NOMO-1 treated with DMSO at 0.1 percent for 48 hours (cell line): ENCODE data around the gene ZBTB4.

Experiments used
- DNase-seq: peaks from one replicate; lab custom pipeline; 2025; ENCODE audit not compliant: unreplicated experiment; lab: John Stamatoyannopoulos, UW

Gene ZBTB4

DNA sequence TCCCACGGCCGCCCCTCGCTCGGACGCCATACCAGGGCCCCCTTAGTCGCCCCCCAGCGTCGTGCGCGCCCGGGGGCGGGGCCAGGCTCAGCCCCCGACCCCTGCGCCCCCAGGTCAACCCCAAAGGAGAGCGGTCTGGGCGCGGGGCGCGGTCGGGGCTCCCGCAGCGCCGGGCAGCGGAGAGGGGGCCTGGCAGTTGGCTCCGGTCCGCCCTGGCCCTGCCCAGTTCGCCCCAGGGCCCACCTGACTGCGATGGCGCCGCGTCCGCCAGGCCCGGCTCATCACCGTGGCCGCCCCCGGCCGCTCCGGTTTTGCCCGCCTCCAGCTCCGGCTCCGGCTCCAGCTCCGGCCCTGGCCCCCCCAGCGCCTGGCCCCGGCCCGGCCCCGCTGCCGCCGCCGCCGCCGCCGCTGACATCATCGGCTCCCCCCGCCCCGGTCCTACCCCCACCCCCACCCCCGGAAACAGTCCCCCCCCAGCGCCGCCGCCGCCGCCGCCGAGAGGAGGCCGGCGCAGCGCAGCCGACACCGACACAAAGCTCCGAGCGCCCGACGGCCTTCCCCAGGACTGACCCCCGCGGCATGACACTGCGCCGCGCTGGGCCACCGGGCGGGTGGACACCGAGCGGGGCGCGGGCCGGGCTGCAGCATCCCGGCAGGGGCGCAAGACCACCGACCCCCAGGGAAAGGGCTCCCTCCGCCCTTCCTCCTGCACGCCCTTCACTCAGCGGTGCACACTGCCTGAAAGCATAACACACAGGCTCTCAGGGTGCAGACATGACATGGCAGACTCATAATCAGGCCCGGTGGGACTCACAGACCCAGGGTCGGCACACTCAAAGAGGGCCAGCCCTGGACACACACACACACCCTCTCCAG is at the start of gene ZBTB4:
Gene ZBTB4 (minus strand): TSS at position 419 of the 876 bp plus-strand sequence. CDS start 12,830 bp downstream, outside the sequence.
- no peak for DNase-seq

DNA sequence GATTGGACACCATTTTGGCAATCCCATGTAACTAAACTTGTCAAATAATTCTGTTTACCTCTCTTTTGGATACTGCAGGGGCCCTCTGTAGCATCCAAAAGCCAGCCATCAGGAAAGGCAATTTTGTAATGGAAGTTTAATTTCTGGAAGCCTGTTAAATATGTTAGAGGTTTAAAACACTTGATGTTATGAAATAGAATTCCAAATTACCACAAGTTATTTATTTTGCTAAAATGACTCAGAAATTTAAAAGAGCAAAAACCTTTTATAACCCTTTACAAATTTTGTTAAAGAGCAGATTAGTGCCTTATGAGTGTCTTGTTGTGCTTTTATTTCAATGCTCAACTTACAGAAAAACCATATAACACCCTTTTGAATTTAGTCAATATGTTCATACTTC is 49.4 kb upstream of the ZBTB4 start:
- no peak for DNase-seq

DNA sequence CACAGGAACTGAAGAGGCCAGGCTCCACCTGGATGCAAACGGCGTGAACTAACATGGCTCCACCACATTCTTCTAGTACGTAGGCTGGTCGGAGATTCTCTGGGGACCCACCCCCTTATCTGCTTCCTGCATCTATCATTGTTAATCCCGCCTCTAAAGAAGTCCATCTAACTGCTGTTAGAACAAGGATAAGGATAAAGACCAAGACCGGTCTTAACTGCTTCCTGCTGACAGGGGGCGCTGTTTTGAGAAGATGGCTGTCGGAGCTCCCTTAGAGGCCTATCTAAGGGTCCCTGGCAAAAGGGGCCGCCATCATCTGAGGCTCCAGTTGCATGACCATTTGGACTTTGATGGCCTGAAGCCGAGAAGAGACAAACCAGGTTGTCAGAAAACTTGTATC is 43.6 kb upstream of the ZBTB4 start:
- peak; percentile 40 for DNase-seq

GRCh38 chr17:7515911-7516610 is 36.6 kb upstream of the ZBTB4 start:
- no peak for DNase-seq

DNA sequence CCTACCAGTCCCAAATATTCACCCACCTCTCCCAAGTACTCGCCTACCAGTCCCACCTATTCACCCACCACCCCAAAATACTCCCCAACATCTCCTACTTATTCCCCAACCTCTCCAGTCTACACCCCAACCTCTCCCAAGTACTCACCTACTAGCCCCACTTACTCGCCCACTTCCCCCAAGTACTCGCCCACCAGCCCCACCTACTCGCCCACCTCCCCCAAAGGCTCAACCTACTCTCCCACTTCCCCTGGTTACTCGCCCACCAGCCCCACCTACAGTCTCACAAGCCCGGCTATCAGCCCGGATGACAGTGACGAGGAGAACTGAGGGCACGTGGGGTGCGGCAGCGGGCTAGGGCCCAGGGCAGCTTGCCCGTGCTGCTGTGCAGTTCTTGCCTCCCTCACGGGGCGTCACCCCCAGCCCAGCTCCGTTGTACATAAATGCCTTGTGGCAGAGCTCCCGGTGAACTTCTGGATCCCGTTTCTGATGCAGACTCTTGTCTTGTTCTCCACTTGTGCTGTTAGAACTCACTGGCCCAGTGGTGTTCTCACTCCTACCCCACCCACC is 34.5 kb upstream of the ZBTB4 start:
- DNase-seq, result no peak

- no peak for DNase-seq
Observed at GRCh38 chr17:7512824-7513540, 33.6 kb upstream of the ZBTB4 start.

DNA sequence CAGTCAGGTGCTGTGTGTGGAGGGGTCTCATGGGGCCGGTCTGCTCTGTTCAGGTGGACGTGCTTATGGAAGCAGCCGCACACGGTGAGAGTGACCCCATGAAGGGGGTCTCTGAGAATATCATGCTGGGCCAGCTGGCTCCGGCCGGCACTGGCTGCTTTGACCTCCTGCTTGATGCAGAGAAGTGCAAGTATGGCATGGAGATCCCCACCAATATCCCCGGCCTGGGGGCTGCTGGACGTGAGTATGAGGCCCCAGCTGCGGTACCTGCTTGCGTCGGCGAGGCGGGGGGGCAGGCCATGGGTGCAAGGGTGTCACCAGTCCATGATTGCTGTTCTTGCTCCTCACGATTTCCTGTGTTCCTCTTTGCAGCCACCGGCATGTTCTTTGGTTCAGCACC is 32.7 kb upstream of the ZBTB4 start:
- no peak for DNase-seq

GRCh38 chr17:7511108-7511507 is 31.7 kb upstream of the ZBTB4 start:
- no peak for DNase-seq

DNA sequence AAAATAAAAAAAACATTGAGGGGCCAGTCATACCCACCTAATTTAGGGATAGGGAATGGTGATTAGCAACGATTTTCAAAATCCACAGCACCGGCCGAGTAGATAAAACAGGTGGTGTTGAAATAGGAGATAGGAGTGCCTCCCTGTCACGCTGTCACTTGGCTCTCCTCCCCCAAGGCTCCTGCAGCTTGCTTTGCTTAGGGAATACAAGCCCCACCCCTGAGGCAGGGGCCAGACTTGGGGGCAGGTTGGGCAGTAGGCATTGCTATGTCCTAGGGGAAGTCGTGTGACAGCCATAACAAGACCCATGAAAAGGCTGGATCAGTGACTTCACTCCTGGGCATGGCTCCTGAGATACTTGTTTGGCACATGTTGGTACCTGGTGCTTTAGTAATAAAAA is 30.5 kb upstream of the ZBTB4 start:
- no peak for DNase-seq

DNA sequence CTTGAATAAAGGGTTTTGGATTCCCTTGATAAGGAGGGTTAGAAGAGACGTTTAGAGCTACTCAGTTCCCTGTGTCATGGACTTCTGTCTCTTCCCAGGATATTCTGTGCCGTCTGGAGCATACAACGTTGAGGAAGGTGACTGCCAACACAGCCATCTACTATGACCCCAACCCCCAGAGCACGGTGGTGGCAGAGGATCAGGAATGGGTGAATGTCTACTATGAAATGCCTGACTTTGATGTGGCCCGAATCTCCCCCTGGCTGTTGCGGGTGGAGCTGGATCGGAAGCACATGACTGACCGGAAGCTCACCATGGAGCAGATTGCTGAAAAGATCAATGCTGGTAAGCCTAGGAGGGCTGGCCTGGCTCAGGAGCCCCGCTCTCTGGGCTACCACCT is 29.4 kb upstream of the ZBTB4 start:
- DNase-seq, result no peak

GRCh38 chr17:7508145-7508544 is 28.7 kb upstream of the ZBTB4 start:
- DNase-seq, result no peak

DNA sequence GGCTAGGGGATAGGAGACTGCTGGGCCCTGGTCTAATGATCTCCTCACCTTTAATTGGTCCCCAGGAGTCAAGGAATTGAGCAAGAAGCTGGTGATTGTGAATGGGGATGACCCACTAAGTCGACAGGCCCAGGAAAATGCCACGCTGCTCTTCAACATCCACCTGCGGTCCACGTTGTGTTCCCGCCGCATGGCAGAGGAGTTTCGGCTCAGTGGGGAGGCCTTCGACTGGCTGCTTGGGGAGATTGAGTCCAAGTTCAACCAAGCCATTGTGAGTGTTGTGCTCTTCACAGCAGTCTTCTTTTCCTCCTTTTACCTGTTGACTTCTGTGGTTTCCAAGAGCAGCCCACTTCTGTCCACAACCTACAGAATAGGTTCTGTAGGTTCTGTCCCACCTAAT is 24.1 kb upstream of the ZBTB4 start:
- no peak for DNase-seq

- no peak for DNase-seq
Observed at GRCh38 chr17:7502987-7503386, 23.6 kb upstream of the ZBTB4 start.

- no peak for DNase-seq
Observed at GRCh38 chr17:7502171-7502847, 22.9 kb upstream of the ZBTB4 start.

GRCh38 chr17:7501729-7502128 is 22.3 kb upstream of the ZBTB4 start:
- no peak for DNase-seq

DNA sequence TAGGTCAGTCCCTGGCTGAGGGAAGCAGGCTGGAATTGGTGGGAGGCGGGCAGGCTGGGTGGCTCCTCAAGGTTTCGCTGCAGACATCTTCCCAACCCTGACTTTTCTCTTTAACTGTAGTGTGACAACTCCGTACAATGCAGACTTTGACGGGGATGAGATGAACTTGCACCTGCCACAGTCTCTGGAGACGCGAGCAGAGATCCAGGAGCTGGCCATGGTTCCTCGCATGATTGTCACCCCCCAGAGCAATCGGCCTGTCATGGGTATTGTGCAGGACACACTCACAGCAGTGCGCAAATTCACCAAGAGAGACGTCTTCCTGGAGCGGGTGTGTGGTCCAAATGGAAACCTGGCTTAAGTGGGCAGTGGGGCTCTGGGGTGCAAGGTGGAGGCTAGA is 19.7 kb upstream of the ZBTB4 start:
- DNase-seq, result no peak

DNA sequence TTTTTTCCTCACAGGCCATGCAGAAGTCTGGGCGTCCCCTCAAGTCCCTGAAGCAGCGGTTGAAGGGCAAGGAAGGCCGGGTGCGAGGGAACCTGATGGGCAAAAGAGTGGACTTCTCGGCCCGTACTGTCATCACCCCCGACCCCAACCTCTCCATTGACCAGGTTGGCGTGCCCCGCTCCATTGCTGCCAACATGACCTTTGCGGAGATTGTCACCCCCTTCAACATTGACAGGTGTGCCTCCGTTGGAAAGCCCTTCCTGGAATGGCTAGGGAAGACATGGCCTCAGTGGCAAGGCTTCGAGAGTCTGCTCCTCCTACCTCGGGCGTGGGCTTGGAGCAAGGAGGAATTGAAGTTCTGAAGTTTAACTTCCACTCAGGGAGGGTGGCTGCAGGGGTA is 18.2 kb upstream of the ZBTB4 start:
- DNase-seq, result no peak

- no peak for DNase-seq
Observed at GRCh38 chr17:7497228-7497627, 17.8 kb upstream of the ZBTB4 start.

DNA sequence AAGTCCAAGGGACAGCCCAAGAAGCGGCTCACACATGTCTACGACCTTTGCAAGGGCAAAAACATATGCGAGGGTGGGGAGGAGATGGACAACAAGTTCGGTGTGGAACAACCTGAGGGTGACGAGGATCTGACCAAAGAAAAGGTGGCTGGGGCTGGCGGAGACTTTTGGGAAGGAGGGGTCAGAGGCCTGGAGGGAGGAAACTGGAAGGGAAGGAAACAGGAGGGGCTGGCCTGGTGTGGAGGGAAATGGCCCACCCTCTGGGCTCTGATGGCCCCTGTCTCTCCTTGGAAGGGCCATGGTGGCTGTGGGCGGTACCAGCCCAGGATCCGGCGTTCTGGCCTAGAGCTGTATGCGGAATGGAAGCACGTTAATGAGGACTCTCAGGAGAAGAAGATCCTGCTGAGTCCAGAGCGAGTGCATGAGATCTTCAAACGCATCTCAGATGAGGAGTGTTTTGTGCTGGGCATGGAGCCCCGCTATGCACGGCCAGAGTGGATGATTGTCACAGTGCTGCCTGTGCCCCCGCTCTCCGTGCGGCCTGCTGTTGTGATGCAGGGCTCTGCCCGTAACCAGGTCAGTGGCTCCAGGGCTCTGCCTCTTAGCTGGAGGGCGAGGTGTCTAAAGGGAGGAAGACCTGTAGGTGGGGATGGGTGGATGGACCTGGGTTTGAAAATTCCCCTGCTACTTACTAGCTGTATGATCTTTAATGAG is 17.2 kb upstream of the ZBTB4 start:
- no peak for DNase-seq

DNA sequence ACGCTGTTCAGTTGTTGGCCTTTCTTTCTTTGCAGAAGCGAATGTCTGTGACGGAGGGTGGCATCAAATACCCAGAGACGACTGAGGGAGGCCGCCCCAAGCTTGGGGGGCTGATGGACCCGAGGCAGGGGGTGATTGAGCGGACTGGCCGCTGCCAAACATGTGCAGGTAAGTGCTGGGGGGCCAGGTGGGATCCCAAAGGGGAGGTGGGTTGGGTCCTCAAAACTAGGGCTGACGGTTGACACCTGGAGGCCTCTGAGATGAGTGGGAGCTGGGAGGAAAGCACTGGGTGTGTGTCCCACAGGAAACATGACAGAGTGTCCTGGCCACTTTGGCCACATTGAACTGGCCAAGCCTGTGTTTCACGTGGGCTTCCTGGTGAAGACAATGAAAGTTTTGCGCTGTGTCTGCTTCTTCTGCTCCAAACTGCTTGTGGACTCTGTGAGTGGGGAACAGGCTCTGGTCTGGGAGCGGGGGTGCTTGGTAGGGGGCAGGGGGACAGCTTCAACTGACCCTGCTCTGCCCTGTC is 16.5 kb upstream of the ZBTB4 start:
- no peak for DNase-seq
